GM11168 (cell line): ENCODE data around the gene RAB40B.

ENCODE experiments used
- in situ Hi-C: fragments of 300-500 bp; cut with MboI; formaldehyde crosslinking; loops from one replicate; pipeline ENCODE4 v1.12.0; 2022; ENCODE audit warnings: low sequenced_read_pairs; ENCODE audit not compliant: unreplicated experiment

The RAB40B gene

DNA sequence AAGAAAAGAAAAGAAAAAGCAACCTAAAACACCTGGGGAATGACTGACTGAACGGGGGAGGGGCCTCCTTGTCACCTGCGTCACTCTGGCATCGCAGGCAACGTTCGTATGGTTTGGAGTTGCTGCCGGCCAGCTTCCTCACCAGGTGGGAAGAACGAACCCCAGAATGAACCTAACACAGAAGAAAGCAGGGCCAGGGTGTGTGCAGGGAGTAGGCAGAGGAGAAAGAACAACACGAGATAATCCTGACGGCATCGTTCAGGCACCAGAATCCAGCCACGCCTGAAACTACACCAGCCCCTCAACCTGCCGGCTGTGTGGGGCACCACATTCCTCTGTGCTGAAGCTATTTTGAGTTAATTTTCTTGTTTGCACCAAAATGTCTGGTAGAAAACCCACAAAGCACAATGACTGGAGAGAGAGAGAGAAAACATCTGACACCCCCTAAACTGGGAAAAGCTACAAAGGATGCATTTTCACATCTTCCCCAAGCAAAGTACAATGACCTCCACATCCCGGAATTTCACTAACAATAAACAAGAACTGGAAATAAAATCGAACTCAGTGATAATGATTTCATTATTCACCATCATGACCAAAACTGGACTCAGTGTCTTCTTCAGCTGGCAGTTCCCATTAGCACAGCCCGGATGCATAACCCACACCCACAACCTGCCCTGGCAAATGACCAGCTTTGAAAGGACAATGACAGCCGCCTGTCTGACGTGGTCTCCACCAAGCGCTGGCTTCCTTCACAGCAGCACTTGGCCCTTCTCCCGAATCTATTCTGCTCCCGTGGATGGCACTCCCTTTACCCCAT, 23.6 kb downstream of the RAB40B start:
- in situ Hi-C loops: no loop called here

- in situ Hi-C loops: no loop called here
These were observed 27.6 kb downstream of the RAB40B start for GRCh38 chr17:82670661-82671450.

- in situ Hi-C loops: no loop called here
These were observed 29.8 kb downstream of the RAB40B start for GRCh38 chr17:82668631-82669099.

DNA sequence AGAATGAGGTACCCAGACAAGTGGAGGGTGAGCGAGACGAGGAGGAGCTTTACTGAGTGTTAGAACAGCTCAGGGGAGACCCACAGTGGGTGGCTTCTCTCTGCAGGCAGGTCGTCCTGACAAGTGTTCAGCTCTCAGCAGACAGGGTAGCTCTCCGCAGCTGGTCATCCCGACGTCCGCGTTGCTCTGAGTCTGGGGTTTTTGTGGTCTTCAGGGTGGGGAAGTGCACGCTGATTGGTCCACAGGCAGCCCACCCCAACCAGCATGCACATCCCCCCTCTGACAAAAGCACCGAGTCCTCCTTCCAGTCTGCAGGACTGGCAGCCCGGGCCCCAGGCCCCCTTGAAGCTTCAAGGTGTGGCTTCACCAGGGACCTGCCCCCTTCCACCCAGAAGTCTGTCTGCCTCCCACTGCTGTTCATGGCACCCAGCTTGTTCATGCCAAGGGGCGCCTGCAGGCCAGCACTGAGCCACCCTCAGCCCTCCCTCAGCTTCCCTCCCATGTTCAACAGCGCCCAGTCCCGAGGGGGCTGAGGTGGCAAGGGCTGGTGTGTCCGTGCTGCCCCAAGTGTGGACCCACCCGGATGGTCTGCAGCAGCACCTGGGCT, 30.4 kb downstream of the RAB40B start:
- in situ Hi-C loops: no loop called here

DNA sequence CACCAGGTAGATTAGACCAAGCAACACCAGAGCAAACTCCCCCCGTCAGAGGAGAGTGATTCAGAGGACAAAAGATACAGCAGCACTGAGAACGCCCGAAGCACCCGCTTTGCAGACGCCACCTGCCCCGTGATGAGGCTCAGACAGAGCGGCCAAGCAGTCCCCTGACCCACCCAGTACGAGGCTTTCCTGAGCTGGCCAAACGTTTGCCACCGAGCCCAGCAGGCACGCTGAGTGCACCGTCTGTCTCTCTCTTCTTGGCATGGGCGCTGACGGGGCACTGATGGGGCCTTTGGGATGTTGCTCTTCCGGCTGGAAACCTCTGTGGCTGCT, 30.9 kb downstream of the RAB40B start:
- in situ Hi-C loops: no loop called here

DNA sequence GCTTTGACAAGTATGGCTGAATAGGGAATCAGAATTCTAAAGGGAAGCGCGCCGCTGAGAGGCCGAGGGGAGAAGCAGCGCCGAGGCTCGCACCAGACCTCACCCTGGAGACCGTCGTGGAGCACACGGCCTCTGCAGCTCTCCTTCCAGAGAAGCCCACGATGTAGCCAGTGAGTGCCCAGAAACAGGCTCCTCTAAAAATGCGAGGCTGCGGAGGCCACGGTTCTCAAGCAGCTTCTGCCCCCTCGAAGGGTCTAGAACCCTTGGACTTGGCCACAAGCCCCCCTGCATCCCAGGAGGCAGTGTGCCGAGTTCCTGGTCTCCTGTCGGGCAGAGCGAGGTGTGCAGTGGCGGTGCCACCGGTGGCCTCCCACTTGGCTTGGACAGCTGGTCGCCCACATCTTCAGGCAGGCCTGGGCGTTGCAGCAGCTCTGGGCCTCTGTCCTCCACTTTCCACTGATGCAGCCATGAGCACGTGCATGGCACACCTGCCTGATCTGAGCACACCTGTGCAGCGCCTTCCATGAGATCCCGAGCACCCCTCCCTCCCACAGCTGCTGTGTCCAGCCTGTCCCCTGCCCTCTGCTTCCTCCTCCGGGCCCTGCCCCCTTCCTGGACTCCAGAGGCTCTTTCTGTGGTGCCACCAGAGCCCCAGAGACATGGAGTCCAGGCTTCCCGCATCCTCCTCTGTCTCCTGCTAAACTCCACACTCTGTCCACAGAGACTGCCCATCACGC, 31.4 kb downstream of the RAB40B start:
- in situ Hi-C loops: no loop called here

DNA sequence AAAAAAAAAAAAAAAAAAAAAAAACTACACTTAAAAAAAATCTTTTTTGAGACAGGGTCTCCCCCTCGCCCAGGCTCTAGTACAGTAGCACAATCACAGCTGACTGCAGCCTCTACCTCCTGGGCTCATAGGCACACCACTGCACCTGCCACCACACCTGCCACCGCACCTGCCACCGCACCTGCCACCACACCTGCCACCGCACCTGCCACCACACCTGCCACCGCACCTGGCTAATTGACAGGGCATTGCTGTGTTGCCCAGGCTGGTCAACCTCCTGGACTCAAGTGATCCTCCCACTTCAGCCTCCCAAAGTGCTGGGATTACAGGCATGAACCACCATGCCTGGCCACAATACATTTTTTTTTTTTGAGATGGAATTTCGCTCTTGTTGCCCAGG, 32.6 kb downstream of the RAB40B start:
- in situ Hi-C loops: no loop called here

- in situ Hi-C loops: no loop called here
These were observed 33.3 kb downstream of the RAB40B start for GRCh38 chr17:82665217-82665616.

DNA sequence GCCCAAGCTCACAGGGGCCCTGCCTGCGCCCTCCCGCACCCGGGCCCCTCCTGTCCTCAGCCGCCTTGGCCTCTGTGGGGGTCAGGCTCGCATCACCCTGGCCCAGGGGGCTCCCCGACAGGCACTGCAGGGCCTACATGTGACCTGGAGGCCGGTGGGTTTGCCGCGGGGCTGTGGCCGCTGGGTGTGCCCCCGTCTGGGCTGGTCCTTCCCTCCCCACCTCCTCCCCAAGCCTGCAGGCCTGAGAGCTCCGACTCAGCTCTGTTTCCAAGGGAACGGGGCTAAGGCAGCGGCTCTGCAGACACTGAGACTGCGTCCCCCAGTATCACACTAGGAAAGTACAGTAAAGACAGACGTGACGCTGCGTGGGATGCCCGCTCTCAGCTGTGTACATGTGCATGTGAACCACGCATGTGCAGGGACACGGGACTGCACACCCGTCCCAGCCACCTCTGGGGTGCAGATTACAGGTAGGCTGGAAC, 33.8 kb downstream of the RAB40B start:
- in situ Hi-C loops: no loop called here

DNA sequence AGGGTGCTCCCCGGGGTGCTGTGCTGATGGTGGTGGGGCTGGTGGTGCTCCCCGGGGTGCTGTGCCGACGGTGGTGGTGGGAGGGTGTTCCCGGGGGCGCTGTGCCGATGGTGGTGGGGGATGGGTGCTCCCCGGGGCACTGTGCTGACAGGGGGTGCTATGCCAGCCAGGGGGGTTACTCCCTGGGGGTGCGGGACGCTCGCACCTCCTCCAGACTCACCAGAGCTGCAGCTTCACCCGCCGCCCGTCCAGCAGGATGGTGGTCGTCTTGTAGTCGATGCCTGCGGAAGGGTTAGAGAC, 34.3 kb downstream of the RAB40B start:
- in situ Hi-C loops: no loop called here

GRCh38 chr17:82663381-82664275, 34.9 kb downstream of the RAB40B start:
- in situ Hi-C loops: no loop called here

DNA sequence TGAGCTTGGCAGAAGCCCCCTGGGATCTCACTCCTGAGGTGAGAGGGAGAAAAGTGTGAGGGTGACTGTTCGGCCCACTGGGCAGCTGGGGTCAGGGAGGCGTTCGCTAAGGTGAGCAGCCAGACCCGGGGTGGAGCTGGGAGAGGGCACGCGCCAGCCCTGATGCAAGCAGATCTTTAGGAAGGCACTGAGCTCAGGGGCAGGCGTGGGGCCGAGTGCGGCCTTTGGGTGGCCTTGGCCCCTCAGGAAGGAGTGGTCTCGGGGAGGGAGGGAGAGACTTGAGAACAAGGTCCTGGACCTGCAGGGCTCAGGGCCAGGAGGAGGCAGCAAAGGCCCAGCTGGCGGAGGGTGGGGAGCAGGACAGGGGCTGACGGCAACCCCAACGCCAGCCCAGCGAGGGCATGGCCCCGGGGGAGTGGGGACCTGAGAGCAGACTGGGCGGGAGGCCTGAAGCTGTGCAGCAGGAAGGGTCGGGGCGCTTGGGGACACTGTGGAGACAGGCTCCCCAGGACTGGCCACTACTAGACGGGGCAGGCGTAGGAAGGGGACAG, 35.7 kb downstream of the RAB40B start:
- in situ Hi-C loops: no loop called here

DNA sequence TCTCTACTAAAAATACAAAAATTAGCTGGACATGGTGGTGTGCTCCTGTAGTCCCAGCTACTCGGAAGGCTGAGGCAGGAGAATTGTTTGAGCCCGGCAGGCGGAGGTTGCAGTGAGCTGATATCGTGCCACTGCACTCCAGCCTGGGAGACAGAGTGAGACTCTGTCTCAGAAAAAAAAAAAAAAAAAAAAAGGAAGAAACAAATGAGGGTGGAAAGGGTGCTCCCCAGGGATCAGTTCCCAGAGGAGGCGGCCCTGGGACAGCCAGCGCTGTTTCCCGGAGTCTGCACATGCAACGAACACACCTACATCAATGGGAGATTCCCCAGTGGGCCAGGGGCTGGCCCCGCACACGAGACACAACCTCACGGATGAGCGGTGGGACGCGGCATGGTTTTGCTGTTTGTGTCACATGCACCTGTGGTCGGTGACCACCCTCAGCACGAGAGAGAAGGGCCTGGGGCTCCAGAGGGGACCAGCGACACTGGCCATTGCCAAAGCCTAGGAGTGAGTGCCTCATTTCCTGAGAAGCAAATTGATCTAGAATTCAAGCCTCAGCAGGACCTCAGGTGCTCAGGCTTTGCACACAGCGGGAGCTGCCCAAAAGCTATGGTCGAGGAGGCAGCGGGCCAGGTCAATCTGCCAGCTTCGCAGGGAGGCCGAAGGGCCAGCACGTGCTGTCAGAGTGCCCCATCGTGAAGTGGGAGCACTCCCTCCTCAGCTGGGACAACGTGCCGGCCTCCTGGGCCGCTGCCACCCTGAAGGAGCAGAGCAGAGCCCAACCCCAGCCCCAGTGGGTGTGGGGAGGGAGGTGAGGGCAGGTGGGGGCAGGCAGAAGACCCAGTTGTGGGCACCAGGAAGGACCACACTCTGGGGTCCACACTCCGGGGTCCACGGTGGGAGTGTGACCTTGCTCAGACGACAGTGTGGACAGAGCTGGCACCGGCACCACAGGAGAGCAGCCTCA, 36.5 kb downstream of the RAB40B start:
- in situ Hi-C loops: no loop called here

GRCh38 chr17:82659886-82660285, 38.6 kb downstream of the RAB40B start:
- in situ Hi-C loops: no loop called here

GRCh38 chr17:82658796-82659452, 39.6 kb downstream of the RAB40B start:
- in situ Hi-C loops: no loop called here

- in situ Hi-C loops: no loop called here
These were observed 40.2 kb downstream of the RAB40B start for GRCh38 chr17:82658331-82658730.

DNA sequence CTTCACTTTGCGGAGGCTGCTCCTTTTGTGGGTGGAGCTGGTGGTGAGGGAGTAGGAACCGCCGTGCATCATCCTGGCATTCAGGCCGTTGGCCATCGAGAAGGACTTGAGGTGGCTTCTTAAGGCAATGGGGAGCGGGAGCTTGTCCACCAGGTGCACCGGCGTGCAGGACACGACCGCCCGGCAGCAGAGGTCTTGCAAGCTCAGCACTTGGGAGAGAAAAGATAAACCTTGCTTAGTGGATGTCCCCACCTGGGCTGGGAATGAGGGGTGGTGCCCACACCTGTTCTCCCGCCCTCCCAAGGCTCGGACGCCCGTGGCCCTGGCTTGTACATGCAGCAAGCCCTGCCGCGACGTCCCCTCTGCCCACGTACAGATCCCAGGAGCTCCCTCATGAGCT, 40.6 kb downstream of the RAB40B start:
- in situ Hi-C loops: no loop called here

DNA sequence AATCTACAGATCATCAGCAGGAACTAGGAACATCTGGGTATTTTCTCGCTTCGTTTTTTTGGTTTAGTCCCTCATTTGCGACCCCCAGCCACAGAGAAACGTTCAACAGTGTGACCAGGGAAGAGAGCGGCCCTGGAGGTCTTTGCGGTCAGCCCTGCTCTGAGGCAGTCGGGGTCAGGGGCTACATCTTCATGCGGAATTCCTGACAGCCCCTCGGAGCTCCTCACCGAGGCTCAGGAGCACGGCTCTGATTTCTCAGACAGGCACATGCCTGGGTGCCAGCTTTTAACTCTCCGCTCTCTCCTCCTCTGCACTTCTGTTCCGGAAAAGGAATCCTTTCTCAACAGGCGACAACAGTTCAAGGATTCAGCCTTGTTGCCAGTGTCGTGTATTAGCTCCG, 42.2 kb downstream of the RAB40B start:
- in situ Hi-C loops: no loop called here
